ENCODE results near the gene ZNF618.

Gene ZNF618

GRCh38 chr9:114096041-114096511, 220.0 kb downstream of the ZNF618 start:
- peak; percentile 12; the same call in 1 of the 2 replicates for TF ChIP-seq CTCF (conservative IDR thresholded peaks at IDR 0.05; ENCODE audit: low read length)
- no peak overlapping the region for H3K4me3 ChIP-seq (ENCODE audit: low read length)
- DNase-seq (ENCODE audit: low read depth): no peak

- TF ChIP-seq CTCF (conservative IDR thresholded peaks at IDR 0.05; ENCODE audit: low read length): no peak
- no peak overlapping the region for H3K4me3 ChIP-seq (ENCODE audit: low read length)
- DNase-seq (ENCODE audit: low read depth): no peak
Observed at GRCh38 chr9:114096866-114097612, 220.9 kb downstream of the ZNF618 start.

- DNase-seq (ENCODE audit: low read depth): no peak
- H3K4me3 ChIP-seq (ENCODE audit: low read length): no peak overlapping the region; the same call in 1 of the 2 replicates
- no peak for TF ChIP-seq CTCF (conservative IDR thresholded peaks at IDR 0.05; ENCODE audit: low read length)
Observed at GRCh38 chr9:114097613-114098020, 221.5 kb downstream of the ZNF618 start.

GRCh38 chr9:114098021-114098935, 222.2 kb downstream of the ZNF618 start:
- H3K4me3 ChIP-seq (ENCODE audit: low read length): peak overlapping the region; percentile 34
- no peak for TF ChIP-seq CTCF (conservative IDR thresholded peaks at IDR 0.05; ENCODE audit: low read length)
- no peak for DNase-seq (ENCODE audit: low read depth)

GRCh38 chr9:114098936-114099668, 223.0 kb downstream of the ZNF618 start, which contains the start of gene KIF12:
KIF12 (minus strand) TSS chr9:114099292; CDS start chr9:114099276, 16 bp downstream.
- no peak for TF ChIP-seq CTCF (conservative IDR thresholded peaks at IDR 0.05; ENCODE audit: low read length)
- peak within 1 kb of the TSS; percentile 34; the same call in 1 of the 2 replicates for H3K4me3 ChIP-seq (ENCODE audit: low read length)
- DNase-seq (ENCODE audit: low read depth): no peak

- TF ChIP-seq CTCF (conservative IDR thresholded peaks at IDR 0.05; ENCODE audit: low read length): no peak
- H3K4me3 ChIP-seq (ENCODE audit: low read length): no peak overlapping the region
- DNase-seq (ENCODE audit: low read depth): no peak
Observed at GRCh38 chr9:114099669-114100270, 223.7 kb downstream of the ZNF618 start.
